Activated CD8-positive, alpha-beta memory T cell treated with anti-CD3 and anti-CD28 coated beads for 48 hours (primary cell): ENCODE results near the gene CLK1.

Experiments used
- DNase-seq, 3 experiments: peaks; one replicate each; pipeline ENCODE4 v3.0.0-alpha.2; 2020; ENCODE audit warnings: low read depth in 2 of 3, low spot score in 2 of 3

CLK1 gene

DNA sequence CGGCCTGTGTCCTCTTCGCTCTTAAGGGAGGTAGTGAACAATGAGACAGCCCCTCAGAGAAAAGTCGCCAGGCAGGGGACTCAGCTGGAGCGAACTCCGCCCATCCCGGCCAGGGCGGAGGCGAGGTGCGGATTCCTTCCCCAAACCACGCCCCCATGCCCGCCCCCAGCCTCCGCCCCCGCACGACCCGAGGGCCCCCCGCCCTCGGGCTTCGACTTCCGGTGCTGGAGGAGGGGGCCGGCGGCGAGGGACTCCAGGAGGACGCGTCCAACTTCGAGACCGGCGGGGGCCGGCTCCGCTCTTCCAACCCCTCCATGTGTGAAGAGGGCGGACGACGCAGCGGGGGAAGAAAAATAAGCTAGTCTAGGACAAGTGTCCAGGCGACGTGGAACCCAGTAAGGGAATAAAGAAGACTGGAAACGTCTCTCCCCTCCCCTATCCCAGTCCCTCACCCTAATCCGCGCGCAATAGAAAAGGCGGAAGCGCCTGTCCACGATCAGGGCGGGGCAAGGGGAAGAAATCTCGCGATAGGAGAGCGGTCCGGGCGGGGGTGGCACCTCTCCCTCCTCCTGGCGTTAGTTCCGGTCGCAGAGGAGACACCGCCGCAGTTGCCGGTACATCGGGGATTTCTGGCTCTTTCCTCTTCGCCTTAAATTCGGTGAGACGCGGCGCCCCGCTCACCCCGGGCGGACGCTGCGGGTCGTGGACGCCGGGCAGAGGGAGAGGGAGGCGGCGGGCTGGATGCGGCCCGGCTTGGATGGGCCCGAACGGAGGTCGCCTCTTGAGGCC is 52.9 kb downstream of the CLK1 start, which contains the start of gene BZW1:
Gene BZW1 (plus strand): TSS at position 578 of the 789 bp plus-strand sequence. CDS start 1,308 bp downstream, outside the sequence.
- DNase-seq: peak; percentile 85 to 88 (median 87)

DNA sequence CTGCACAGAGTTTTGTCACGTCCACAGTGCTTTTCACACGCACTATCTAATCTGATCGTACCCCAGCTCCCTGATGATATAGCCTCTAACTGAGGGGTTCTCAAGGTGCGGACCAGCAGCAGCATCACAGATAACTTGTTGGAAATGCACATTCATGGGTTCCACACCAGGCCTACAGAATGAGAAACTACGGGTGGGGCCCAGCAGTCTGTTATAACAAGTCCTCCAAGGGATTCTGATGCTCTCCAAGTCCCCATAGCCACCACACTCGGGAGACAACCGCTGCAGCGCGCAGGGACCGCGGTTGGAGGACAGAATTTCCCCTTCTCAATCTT is 53.5 kb downstream of the CLK1 start:
- no peak for DNase-seq

DNA sequence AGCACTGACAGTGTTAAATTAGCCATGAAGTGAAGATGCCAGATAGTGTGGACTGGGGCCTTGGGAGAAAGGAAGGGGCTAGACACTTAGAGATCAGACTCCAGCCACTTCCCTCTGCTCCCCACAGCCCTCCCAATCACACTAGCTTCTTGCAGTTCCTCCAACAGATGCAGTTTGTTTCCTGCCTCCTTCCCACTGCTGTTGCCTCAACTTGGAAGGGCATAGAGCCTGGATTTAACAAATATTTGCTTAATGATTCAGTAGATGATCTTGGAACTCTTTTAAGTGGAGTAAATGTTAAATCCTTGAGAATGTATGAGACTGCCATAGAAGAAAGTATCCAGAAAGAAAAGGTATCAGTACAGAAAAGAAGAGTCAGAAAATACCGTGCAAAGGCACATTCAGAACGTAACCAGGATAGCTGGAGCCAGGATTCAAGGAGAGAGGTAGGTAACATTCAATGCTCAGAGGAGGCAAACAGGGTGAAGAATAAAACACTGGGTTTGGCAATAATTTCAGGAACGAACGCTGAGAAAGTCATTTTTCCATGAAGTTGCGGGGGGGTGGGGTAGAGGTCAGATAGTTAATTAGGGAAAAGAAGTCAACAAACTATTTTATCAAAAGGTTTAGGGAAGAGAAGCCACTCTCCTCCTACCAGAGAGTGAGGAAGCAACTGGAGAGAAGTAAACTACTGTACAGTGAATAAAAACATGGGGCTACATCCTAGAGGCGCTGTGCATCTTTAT is 54.0 kb downstream of the CLK1 start:
- DNase-seq: no peak

DNA sequence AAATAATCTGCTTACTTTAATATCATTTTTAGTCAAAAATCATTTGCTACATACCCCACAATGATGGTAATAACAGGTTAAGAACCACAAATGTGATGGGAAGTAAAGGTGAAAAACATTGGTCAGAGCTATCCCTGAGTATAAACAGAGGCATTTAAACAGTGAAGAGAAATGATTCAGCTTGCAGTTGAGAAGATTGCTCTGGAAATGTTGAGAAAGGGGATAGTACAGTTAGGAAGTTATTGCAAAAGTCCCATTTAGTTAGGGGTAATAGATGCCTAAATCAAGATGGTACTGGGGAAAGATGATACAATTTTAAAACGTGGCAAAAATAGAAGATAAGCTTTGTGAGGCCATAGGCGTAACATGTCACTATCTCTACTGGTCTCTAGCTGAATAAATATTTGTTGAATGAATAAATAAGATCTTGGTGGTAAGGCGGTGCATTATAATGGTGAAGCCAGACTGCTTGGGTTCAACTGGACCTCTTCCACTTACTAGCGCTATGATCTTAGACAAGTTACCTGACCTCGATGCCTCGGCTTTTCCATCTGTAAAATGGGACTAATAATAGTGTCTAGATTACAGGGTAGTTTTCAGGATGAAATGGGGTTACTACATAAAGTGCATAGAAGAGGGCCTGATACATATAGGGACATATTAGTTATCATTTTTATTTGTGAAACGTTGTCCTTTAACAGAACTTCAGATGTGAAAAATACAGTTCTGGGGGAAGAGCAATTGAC is 54.8 kb downstream of the CLK1 start:
- DNase-seq: no peak
